ENCODE results near the gene TTC9B.

GRCh38 chr19:40177286-40178070, 40.7 kb downstream of the TTC9B start:
- TF ChIP-seq CTCF (IDR thresholded peaks at IDR 0.05; ENCODE audit: low read depth, low read length, missing input control) (no peak), GABPA (IDR thresholded peaks at IDR 0.05 in 1 of 2, conservative IDR thresholded peaks at IDR 0.05 in 1 of 2) (no peak), ATF3 (IDR thresholded peaks at IDR 0.05) (no peak), EGR1 (IDR thresholded peaks at IDR 0.05; ENCODE audit: low read depth in 2 of 2) (no peak), SP1 (IDR thresholded peaks at IDR 0.05) (no peak), RAD21 (IDR thresholded peaks at IDR 0.05) (no peak), MAX (IDR thresholded peaks at IDR 0.05) (no peak), RXRA (IDR thresholded peaks at IDR 0.05) (no peak), ZBTB33 (IDR thresholded peaks at IDR 0.05) (no peak), NR2F2 (IDR thresholded peaks at IDR 0.05) (no peak), FOXA1 (IDR thresholded peaks at IDR 0.05) (no peak)

All from liver (tissue), 3 donors.